HG03457 (cell line): Measurements from ENCODE around the gene PRKACG.
"Not testable (repeated sequence)": the region's sequence is repeated elsewhere in the genome, so short reads cannot be mapped to it uniquely, and the experiment has no call there.

Source experiments
- ATAC-seq: cut with Tn5 transposase; IDR thresholded peaks from one replicate; pipeline ENCODE4 v1.9.1; 2021; ENCODE audit warnings: moderate number of reproducible peaks; ENCODE audit not compliant: unreplicated experiment

The PRKACG gene

DNA sequence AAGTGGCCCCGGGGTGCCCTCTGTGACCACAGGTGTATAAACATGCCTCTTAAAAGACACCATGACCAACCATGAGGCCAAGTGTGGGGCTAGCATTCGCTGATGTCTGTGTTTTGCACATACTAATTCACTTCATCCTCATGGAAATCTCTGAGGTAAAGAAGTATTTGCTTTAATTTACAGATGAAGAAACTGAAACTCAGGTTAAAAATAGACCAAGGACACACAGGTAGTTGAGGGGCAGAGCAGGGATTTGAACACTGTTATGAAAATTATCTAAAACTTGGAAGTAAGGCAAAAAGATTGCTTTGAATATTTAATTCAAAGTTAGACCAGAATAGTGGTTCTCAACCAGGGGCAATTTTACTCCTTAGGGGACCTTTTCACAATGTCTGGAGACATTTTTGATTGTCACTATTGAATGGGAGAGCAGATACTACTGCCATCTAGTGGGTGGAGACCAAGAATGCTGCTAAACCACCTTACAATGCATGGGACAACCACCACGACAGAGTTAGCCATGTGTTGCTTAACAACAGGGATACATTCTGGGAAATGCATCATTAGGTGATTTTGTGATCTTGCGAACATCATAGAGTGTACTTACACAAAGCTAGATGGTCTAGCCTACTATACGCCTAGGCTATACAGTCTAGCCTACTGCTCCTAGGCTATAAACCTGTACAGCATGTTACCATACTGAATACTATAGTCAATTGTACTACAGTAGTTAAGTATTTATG, 13.6 kb upstream of the PRKACG start:
- no peak for ATAC-seq

DNA sequence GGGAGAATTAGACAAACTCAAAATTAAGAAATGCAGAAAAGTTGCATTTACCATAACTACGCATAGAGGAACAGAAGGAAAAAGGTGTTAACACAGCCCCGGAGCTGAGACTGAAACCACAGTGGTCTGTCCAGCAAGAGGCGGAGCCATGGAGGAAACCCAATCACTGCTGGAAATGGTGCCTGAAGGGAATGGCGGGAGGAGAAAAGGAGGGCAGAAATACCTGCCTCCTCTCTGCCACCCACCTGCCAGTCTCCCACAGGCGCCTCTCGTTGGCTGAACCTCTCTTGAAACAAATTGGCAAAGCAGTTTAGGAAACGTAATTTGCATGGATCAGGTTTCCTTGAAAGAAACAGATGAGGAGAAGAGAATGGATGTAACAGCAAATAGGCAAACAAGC, 9.7 kb upstream of the PRKACG start:
- no peak for ATAC-seq

DNA sequence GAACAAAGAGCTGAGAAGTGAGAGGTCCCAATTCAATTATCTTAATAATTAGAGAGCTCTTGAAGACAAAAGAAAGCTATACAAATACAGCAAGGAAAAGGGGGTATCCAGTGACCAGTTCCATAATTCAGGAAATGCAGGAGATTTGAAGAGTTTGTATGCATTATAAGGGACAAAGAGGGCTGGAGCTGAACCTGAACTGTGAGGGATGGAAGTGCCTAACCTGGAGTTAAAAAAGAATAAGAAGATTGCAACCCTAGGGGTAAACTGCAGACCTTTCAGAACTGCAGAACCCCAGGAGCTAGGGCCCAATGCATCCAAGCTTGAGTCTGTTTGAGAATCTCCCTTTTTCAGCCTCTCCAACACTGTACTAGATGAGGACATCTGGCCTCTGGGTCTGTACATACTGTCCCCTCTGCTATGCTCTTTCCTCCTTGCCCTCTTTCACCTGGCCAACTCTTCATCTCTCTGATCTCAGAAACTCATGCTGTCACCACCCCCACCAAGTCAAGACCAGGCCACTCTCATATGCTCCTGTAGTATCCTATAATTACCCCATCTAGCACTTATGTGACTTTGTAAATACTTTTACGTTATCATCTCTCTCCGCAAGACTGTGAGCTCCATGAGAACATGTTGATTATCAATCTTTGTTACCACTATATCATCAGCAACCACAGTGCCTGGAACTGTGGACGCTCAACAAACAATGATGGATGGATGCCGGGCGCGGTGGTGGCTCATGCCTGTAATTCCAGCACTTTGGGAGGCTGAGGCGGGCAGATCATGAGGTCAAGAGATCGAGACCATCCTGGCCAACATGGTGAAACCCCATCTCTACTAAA, 6.6 kb upstream of the PRKACG start:
- no peak for ATAC-seq

DNA sequence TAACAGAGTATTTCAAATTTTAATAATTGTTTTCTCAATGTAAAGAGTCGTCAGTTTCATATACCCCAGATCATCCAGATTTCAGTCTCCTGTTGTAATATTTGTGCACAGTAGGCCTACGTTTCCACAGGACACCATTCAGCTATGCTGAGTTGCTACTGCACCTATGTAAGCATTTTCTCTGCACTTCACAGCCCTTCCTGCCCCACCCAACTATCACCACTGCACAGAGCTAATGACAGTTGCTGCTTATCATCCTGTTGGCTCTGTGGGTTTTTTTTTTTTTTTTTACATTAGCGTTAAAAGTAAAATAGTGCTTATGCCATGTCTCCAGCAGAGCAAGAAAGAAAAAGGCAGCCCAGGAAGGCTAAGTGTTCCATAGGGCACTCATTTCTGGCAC, 5.9 kb upstream of the PRKACG start:
- no peak for ATAC-seq

DNA sequence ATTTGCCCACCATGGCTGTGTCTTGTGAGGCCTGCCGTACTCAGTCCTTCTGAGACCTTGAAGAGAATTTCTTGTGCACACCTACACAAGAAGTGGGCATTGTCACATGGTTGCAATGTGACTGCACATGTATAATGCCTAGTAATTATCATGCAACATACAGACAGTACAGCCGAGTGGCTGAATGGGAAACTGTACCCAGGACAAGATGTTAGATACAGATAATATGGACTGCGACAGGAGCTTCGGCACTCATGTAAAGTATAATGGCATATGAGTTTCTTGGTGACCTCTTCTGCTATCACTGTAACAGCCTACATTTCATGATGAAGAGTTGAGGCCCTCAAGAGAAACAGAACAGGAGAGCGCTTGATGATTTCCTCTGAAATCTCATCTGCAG, 4.8 kb upstream of the PRKACG start:
- ATAC-seq: no peak

DNA sequence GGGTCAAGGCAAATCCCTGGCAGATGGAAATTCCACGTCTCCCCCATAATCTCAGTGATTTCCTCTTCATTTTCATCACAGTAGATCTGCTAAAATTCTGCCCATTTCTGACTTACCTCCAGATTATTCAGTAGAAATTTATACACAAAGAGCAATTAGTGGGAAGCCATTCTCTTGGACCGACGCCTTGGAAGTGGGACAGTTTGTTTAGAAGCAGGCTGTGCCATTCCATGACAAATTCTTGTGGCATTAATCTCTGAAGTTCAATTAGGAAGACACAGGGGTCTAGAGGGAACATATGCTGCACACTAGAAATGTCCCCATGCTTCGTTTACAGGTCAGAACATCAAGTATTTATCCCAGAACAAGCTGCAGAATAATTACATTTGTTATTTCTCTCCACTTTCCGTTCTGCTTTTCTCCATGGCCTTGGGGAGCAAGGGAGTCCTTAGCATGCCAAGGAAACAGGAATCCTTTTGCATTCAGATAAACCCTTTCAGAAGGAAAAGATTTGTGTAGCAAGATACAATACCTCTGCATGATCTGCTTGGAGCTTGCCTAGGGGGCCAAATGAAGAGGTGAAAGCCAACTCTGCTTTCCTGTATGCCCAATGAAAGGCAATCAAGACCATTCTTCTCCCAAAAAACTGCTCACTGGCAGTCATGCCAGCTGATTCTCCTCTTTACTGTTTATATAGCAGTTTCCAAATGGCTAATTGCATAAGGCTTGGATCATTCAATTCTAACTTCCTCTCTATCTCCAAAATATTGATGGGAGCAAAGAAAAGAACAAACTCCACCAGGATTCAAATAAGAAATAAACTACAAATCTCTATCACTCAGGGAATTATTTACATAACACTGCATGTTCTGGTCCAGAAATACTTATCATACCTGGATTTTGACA, 2.5 kb upstream of the PRKACG start:
- ATAC-seq: no peak

DNA sequence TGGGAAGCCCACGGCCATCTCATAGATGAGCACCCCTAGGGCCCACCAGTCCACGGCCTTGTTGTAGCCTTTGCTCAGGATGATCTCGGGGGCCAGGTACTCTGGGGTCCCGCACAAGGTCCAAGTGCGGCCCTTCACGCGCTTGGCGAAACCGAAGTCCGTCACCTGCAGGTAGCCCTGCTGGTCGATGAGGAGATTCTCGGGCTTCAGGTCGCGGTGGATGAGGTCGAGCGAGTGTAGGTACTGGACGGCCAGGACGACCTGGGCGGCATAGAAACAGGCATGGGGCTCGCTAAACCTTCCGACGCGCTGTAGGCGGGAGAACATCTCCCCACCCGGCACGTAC, 558 bp downstream of the PRKACG start:
- no peak for ATAC-seq

DNA sequence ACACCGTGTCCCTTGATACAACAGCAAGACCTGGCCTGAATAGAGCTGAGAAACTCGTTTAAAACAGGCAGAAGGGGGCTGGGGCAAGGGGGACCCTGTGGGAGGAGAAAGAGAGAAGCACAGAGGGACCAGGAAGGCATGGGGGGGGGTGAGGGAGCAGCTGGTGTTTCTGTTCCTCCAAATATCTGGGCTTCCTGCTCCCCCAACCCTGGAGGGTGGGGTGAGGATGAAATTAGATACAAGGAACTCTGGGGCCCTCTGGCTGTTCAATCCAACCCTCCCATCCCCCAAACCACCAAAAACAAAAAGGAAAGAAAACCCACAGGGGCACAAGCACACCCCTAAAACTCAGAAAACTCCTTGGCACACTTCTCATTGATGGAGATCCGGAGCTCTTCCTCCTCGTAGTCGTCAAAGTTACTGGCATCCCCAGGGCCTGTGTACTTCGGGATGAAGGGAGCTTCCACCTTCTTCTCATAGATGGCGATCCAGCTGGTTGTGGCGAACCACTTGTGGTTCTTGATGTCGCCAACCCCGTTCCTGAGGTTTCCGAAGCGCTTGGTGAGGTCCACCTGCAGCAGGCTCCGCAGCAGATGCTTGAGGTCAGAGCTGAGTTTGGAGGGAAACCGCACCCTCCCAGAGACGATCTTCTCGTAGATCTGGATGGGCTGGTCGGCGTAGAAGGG, 1.1 kb downstream of the PRKACG start:
- no peak for ATAC-seq

DNA sequence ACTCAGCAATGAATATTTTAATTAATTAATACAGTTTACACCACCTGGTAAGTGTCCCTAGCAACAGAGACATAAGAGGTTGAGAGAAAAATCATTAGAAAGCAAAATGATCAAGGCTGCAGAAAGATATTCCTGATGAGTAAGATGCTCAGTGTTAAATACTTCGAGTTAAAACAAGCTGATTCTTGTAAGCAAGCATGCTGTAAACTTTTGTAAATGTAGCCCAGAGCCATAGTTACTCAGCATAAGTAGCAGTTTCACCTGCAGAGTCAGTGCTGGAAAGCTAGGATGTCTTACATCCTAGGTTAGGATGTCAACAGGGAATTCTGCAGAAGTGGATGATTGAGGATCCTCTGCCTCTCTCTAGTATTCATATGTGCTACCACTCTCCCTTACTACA, 4.2 kb downstream of the PRKACG start:
- ATAC-seq: no peak

DNA sequence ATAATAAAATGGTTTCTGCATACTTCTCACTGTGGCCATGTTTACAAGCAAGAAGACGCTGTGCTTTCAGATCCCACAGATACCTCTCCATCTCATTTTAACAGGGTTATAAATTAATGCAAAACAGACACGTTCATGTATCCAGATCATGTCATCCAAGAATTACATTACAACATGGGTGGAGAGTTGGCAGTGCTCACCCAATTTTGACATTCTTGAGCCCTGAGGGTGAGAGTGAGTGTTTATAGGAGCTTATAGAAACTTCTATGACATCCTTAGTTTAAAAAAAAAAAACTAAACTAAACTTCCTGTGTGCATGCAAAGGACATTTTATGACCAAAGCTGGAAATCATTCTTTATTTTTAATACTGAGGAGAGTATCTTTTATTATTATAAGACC, 9.1 kb downstream of the PRKACG start:
- no peak for ATAC-seq

DNA sequence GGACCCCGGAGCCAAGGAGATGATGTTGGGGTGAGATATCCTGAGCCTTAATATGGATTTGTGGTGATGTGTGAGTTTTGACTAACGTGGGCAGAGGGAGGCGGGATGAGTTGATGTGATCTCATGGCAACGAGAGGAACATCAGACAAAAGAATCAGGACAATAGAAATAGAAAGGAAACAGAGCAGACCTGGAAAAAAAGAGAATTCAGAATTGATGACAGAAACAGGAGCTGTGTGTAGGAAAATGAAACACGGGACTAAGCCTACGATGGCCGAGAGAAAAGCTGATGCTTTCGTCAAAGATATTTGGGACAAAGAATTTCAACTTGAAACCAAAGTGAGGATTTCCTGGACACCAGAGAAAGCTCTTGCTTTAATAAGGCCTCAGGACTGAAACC, 10.9 kb downstream of the PRKACG start:
- no peak for ATAC-seq

DNA sequence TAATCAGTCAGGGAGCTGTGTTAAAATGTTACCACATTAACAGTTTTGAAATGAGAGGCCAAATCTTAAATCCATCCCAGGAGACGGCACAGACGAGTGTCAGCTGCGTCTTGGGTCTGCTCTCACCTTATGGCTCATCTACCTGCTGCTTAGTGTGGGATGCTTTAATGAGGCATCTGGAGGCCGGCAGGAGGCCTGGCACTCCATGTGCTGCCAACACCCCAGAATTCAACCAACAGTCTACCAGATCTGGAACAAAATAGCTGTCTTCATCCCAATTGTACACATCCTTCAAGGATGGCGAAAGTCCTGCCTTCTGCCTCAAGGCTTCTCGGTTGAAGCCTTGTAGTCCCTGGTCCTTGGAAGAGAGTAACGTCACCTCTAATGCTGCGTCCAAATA, 12.0 kb downstream of the PRKACG start:
- no peak for ATAC-seq

DNA sequence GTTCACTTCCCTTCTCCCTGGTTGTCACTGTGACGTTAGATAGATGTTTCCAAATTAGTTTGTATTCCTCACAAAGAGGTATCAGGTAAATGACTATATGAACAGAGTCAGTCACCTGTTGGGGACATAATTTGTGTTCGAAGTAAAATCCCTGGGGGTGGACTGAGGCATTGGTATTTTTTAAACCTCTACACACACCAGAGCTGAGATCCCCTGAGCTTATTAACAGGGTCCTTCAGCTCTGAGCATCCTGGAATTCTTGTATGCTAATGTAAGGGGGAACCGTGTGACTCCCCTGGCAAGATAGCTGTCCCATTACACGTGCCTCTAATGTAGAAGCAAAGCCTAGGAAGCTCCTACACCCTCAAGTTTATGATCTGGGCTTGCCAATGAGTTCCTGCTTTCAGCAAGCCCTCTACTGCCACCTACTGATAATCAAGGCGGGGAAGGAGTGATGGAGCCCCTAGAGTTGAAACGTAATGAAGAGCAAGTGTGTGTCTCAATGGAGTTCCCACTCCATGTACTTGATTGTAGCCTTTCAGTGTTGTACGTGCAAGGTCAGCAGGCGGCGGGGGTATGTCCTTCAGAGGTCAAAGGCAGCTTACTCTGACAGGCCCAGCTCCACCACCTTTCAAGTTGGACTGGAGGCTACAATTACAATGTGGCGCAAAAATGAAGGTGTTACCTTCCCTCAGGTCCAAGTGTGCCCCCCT, 14.4 kb downstream of the PRKACG start:
- ATAC-seq: no peak

DNA sequence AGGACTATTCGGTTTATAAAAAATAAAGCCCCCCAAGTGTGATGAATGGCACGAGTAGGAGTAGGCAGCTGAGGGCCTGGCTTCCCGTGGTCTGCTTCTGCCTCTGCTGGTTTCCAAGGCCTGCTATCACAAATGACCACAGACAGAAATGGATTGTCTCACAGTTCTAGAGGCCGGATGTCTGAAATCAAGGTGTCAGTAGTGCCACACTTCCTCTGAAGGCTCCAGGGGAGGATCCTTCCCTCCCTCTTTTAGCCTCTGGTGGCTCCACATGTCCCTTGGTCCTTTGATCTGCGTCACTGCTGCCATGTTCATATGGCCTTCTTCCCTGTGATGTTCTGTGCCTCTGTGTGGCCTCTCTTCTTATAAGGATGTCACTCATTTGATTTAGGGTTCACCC, 15.1 kb downstream of the PRKACG start:
- ATAC-seq: no peak

DNA sequence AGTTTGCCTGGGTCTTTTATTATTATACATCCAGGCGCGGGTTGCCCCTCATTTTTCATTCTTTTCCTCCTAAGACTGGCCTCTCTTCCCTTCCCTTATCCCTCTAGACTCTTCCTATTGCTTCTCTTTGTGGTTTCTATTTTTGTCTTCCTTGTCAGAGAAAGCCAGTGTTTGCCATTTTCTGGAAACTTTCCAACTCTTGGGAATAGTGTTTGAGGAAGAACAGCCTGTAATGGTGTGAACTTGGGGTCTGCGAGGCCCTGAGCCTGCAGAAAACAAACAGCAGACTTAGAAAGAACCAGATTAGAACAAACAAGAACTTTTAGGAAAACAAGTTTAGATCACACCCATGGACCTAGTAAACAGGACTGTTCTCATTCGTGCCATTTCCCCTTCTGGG, 15.5 kb downstream of the PRKACG start:
- ATAC-seq: no peak

DNA sequence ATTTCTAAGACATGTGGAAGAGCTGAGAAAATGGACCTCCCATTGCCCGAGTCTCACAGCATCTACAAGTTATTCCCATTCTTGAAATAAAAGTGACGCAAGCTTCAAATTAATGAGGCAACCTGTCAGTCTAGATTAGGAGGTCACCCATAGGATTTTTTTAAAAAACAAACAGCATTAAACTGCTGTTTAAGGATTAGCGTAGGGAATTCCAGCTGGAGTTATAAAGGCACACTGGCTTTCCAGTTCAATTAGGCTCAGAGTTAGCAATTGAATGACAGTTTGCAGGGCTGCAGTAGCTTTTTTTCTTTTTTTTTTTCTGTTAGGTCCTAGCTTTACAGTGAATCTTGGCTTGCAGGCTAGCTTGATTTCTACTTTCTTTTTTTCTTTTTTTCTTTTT, 16.2 kb downstream of the PRKACG start:
- no peak for ATAC-seq

DNA sequence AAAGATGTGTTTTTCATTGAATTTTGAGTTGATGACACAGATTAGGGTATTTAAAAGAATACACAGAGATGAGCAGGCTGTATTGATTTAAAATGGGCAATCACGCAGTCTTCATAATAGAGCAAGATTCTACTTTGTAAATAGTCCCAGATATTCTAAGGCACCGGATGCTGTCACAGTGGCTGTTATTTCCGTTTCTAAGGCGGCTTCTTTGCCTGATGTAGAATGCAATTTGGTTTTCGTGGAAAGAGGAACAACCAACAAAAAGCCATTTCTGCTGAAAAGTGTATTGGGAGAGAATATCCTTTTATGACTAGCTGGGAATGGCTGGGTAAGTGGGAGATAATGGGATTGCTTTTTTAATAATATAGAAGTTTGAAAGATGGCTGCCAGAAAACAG, 17.5 kb downstream of the PRKACG start:
- ATAC-seq: no peak

DNA sequence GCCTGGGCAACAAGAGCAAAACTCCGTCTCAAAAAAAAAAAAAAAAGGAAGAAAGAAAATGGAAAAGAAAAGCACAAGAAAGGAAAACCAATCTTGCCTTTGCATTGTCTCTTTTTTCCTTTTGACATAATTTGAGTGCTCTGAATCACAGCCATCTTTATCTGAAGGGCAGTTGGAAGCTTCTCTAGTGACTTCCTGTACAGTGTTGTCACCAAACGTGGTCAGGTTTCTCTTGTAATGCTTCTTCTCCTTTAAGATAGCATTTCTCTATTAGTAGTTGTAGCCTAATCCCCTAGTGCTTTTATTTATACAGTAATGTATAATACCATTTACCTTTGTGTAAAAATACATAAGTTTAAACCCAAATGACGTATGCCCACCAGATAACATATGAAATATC, 18.1 kb downstream of the PRKACG start:
- no peak for ATAC-seq

DNA sequence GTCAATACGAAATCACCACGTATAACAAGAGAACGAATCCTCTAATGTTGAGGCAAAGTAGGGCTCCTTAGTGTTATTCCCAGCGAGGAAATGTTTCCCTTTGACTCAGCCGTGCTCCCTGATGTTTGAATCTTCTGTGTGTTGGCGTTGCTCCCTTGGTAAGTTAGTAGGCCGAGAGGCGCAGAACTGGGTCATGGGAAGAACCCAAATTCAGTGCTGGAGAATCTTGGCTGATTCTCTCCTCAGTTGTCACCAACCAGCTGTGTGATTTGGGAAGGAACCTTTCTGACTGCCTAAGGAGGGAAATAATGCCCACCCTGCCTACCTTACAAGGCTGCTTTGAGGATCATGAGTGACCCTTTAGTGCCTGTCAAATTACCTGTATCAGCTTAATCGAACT, 22.5 kb downstream of the PRKACG start:
- ATAC-seq: no peak

DNA sequence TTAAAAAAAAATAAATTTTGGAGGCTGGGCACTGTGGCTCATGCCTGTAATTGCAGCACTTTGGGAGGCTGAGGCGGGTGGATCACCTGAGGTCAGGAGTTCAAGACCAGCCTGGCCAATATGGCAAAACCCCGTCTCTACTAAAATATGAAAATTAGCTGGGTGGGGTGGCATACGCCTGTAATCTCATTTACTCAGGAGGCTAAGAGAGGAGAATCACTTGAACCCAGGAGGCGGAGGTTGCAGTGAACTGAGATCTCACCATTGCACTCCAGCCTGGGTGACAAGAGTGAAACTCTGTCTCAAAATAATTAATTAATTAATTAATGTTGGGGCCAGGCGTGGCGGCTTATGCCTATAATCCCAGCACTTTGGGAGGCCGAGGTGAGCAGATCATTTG, 27.0 kb downstream of the PRKACG start:
- ATAC-seq: not testable (repeated sequence)
